Spleen (tissue), 11 donors: ENCODE data around the gene GRB10. TPM values are rescaled to one million over a fixed set of nuclear protein-coding genes. Genes with fewer than 3 reads are reported as not detected.
A peak's percentile ranks its signal among the peaks of the same experiment; 100 is the strongest.

Source experiments
- DNase-seq: peaks from one replicate; pipeline ENCODE4 v3.0.0-alpha.2; 2020
- H3K27ac ChIP-seq, 8 donors: fragments of 200-600 bp; sonication (generic) in 7 of 8; 1 replicate in 4 of 8; 2 replicates in 4 of 8; pipeline versions ENCODE4 v1.5.0 to v1.8.0; 2016 to 2021; ENCODE audit warnings: inconsistent platforms in 4 of 8, mild to moderate bottlenecking in 4 of 8, moderate library complexity in 1 of 8
- H3K27me3 ChIP-seq, 7 donors: fragments of 200-600 bp; sonication (generic) in 6 of 7; replicated peaks in 1 of 7; 1 replicate in 4 of 7; 2 replicates in 3 of 7; pipeline versions ENCODE4 v1.5.0 to v1.8.0; 2016 to 2021; ENCODE audit warnings: inconsistent platforms in 3 of 7, mild to moderate bottlenecking in 1 of 7
- H3K36me3 ChIP-seq, 6 donors: fragments of 200-600 bp; sonication (generic) in 5 of 6; 1 replicate in 4 of 6; 2 replicates in 2 of 6; pipeline versions ENCODE4 v1.5.0 to v1.8.0; 2016 to 2021; ENCODE audit warnings: inconsistent platforms in 2 of 6
- H3K4me1 ChIP-seq, 6 donors: fragments of 200-600 bp; sonication (generic) in 5 of 6; 1 replicate in 3 of 6; 2 replicates in 3 of 6; pipeline versions ENCODE4 v1.5.0 to v1.8.0; 2016 to 2021; ENCODE audit warnings: inconsistent platforms in 3 of 6
- H3K4me3 ChIP-seq, 8 donors: fragments of 200-600 bp; sonication (generic) in 7 of 8; 1 replicate in 4 of 8; 2 replicates in 4 of 8; pipeline versions ENCODE4 v1.5.0 to v1.8.0; 2016 to 2021; ENCODE audit warnings: inconsistent platforms in 4 of 8, mild to moderate bottlenecking in 4 of 8, moderate library complexity in 2 of 8
- H3K9me3 ChIP-seq, 8 donors: fragments of 200-600 bp; sonication (generic) in 7 of 8; 1 replicate in 4 of 8; 2 replicates in 4 of 8; pipeline versions ENCODE4 v1.5.0 to v1.8.0; 2016 to 2021; ENCODE audit warnings: inconsistent platforms in 4 of 8
- CTCF ChIP-seq, 11 experiments: fragments of 200-600 bp in 7 of 11; fragments of 450-650 bp in 4 of 11; sonication (generic) in 4 of 11; IDR thresholded peaks in 8 of 11; conservative IDR thresholded peaks in 3 of 11; 1 replicate in 7 of 11; 2 replicates in 4 of 11; pipeline versions ENCODE4 v1.4.0 to v1.8.0; 2016 to 2021; ENCODE audit warnings: antibody characterized with exemption in 11 of 11, inconsistent platforms in 4 of 11, mild to moderate bottlenecking in 1 of 11
- POLR2A ChIP-seq, 3 donors: fragments of 450-650 bp; IDR thresholded peaks; one replicate each; pipeline ENCODE4 v1.5.1; 2017; ENCODE audit warnings: antibody characterized with exemption in 3 of 3, mild to moderate bottlenecking in 1 of 3
- POLR2AphosphoS5 ChIP-seq, 3 donors: sonication (generic); formaldehyde crosslinking; IDR thresholded peaks; one replicate each; pipeline ENCODE4 v1.5.1; 2017; ENCODE audit warnings: antibody characterized with exemption in 3 of 3
- WGBS, 5 donors: extraction: QIAGEN DNeasy Blood & Tissue Kit in 3 of 5; methylation state at CpG; one replicate each; pipeline versions ENCODE4 v1.1.5 to v1.1.7; 2013 to 2018; 5-methylcytosine and 5-hydroxymethylcytosine counted together
- intact Hi-C: fragments of 100-400 bp; cut with DNase I; formaldehyde crosslinking; loops from one replicate; pipeline ENCODE4 v1.15.0; 2023; ENCODE audit warnings: low total_unique reads
- polyA plus RNA-seq, 3 donors: library from polyadenylated mRNA; stranded (reverse); fragments of 200-250 nt; gene quantifications; one replicate each; pipeline ENCODE4 v1.2.1, GENCODE V29; 2013
- total RNA-seq, 7 donors: library from RNA; depleted of rRNA in 3 of 7; stranded (reverse); fragments of >200 nt in 3 of 7; fragmentation: NEBNext Ultra II Directional in 4 of 7; extraction: Animal tissue kit (Norgen Biotek cat#: 25700) in 4 of 7; gene quantifications; one replicate each; pipeline versions ENCODE4 v1.1.0 to v1.2.1, GENCODE V29; 2016 to 2021
- donor health status: healthy with polysubstance abuse.
- donor health status: DM: no; HTN: no; CAD: no; lungs with moderate emphysema.
- donor health status: DM: no; HTN: no; CAD: no.
- donor health status: Bipolar disorder and iron deficiency.
- donor health status: healthy.
- donor health status: DM: no; HTN: no; CAD: no.
- donor health status: DM: yes; HTN: yes; CAD: no.

The GRB10 gene
- total and polyA plus RNA-seq, 10 donors = 11.3 to 159 (median 115) TPM

GRCh38 chr7:50710441-50711154 lies 72.1 kb downstream of the GRB10 start:
- H3K27me3 ChIP-seq = no peaks in the 10 kb centered on the region
- intact Hi-C loops = no loop called here
- H3K4me3 ChIP-seq = no peak overlapping the region
- 78 to 95% (median 92%) methylated on average over 15 of the region's 15 CpGs for WGBS, 5 donors
- DNase-seq = no peak
- H3K36me3 ChIP-seq = peaks cover 0 to 16% (median 0%) of the 10 kb centered on the region in 6 donors
- no peak overlapping the region for H3K27ac ChIP-seq
- peaks cover 4 to 56% (median 12%) of the 10 kb centered on the region in 6 donors for H3K4me1 ChIP-seq
- TF ChIP-seq POLR2A (IDR thresholded peaks at IDR 0.05) (no peak), POLR2AphosphoS5 (IDR thresholded peaks at IDR 0.05) (no peak), CTCF (IDR thresholded peaks at IDR 0.05 in 8 of 11, conservative IDR thresholded peaks at IDR 0.05 in 3 of 11) (no peak)
- H3K9me3 ChIP-seq = no peaks in the 10 kb centered on the region

DNA sequence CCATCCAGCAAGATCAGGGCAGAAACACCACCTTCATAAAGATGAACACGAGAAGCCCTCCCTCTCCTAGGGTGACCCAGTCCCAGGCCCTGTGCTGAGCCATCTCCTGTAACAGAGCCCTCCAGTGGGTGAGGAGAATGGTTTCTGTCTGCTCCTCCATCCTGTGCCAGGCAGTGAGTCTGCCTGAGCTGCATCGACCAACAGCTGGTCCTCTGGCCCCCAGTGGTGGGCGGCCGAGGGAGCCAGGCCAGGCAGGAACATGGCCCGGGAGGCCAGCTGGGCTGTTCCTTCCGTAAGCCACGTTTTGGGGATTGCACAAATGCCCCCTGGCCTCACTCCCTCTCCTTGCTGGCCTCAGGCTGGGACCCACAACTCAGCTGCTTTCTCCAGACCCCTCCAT lies 73.5 kb downstream of the GRB10 start:
- DNase-seq = no peak
- H3K9me3 ChIP-seq = no peaks in the 10 kb centered on the region
- no peak overlapping the region for H3K4me3 ChIP-seq
- H3K27ac ChIP-seq = peak overlapping the region in 1 of 8 donors; percentile 9
- H3K4me1 ChIP-seq = peaks cover 4 to 46% (median 12%) of the 10 kb centered on the region in 6 donors
- peaks cover 0 to 16% (median 0%) of the 10 kb centered on the region in 6 donors for H3K36me3 ChIP-seq
- WGBS, 5 donors = 71 to 86% (median 84%) methylated on average over 6 to 7 of the region's 7 CpGs
- H3K27me3 ChIP-seq = no peaks in the 10 kb centered on the region
- TF ChIP-seq POLR2AphosphoS5 (IDR thresholded peaks at IDR 0.05) = peak in 2 of 3 donors; percentile 9 to 45
- no peak for TF ChIP-seq CTCF (IDR thresholded peaks at IDR 0.05 in 8 of 11, conservative IDR thresholded peaks at IDR 0.05 in 3 of 11)
- no peak for TF ChIP-seq POLR2A (IDR thresholded peaks at IDR 0.05)
- intact Hi-C loops = no loop called here

DNA sequence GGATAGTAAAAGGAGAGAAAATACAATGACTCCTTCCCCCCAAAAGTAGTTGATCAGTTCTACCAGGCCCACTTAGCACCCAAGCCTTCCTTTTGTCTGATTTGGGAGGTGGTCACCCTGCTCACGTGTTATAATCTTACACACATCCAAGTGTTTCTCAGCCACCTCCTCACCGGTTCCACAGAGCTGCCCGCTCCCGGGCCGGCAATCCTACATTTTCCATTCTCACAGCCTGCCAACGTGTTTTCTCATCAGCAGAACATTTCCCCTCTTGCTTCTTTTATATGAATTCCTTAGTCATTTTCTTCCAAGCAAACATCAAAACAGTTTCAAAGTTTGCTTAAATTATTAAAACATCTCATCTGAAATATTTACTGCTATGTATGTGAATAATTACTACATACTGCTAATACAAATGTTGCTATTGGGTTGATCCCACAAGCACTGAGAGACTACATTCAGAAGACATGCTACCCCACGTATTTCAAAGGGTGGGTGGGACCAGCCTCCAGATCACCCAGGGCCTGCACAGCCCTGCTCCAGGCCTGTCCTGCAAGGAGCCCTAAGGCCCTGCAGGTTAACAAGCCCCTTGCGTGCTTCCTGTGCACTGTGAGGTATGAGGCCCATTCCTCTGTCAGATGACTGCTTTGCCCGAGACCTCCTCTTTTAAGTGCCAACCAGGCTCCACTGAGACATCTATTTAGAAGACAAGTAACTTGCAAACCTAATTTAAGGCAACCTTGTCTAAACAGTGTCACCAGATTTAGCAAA lies 75.3 kb downstream of the GRB10 start:
- Histone ChIP-seq H3K36me3 (peaks cover 0 to 32% (median 0%) of the 10 kb centered on the region in 6 donors), H3K4me3 (no peak overlapping the region), H3K4me1 (peaks cover 2 to 32% (median 9%) of the 10 kb centered on the region in 6 donors), H3K9me3 (no peaks in the 10 kb centered on the region), H3K27me3 (no peaks in the 10 kb centered on the region), H3K27ac (no peak overlapping the region)
- TF ChIP-seq CTCF (IDR thresholded peaks at IDR 0.05 in 8 of 11, conservative IDR thresholded peaks at IDR 0.05 in 3 of 11) = no peak
- no peak for TF ChIP-seq POLR2AphosphoS5 (IDR thresholded peaks at IDR 0.05)
- TF ChIP-seq POLR2A (IDR thresholded peaks at IDR 0.05) = no peak
- DNase-seq = no peak
- 89 to 95% (median 93%) methylated on average over 9 of the region's 9 CpGs for WGBS, 5 donors
- intact Hi-C loops = no loop called here

- Histone ChIP-seq H3K9me3 (no peaks in the 10 kb centered on the region), H3K4me3 (no peak overlapping the region), H3K4me1 (peaks cover 0 to 23% (median 3%) of the 10 kb centered on the region in 6 donors), H3K27me3 (no peaks in the 10 kb centered on the region), H3K27ac (no peak overlapping the region), H3K36me3 (peaks cover 0 to 41% (median 0%) of the 10 kb centered on the region in 6 donors)
- no peak for DNase-seq
- TF ChIP-seq POLR2A (IDR thresholded peaks at IDR 0.05) (no peak), CTCF (IDR thresholded peaks at IDR 0.05 in 8 of 11, conservative IDR thresholded peaks at IDR 0.05 in 3 of 11) (no peak), POLR2AphosphoS5 (IDR thresholded peaks at IDR 0.05) (no peak)
- intact Hi-C loops = no loop called here
- WGBS, 5 donors = 88 to 98% (median 94%) methylated on average over 5 of the region's 5 CpGs
Observed at GRCh38 chr7:50706469-50706937, 76.2 kb downstream of the GRB10 start.
